ENCODE results near the gene PRKACB. TPM values are rescaled to one million over a fixed set of nuclear protein-coding genes. Genes with fewer than 3 reads are reported as not detected.

PRKACB gene
- total and polyA plus RNA-seq, 4 donors: 5.9 to 18.2 (median 8.9) TPM

GRCh38 chr1:84217239-84217638 lies 73.2 kb downstream of the PRKACB start (continued):
- TF ChIP-seq HNF4G (IDR thresholded peaks at IDR 0.05) (no peak), ATF3 (IDR thresholded peaks at IDR 0.05) (no peak), HNF4A (conservative IDR thresholded peaks at IDR 0.05) (no peak)

GRCh38 chr1:84223751-84224432 lies 79.8 kb downstream of the PRKACB start:
- H3K4me1 ChIP-seq (ENCODE audit: control insufficient read depth in 4 of 4, insufficient read depth in 4 of 4, low read length in 3 of 4): no peaks in the 10 kb centered on the region
- no peaks in the 10 kb centered on the region for H3K27me3 ChIP-seq (ENCODE audit: control insufficient read depth in 4 of 4, insufficient read depth in 4 of 4, low read length in 3 of 4)
- H3K4me3 ChIP-seq (ENCODE audit: low read depth in 1 of 3, low read length in 3 of 3): no peak overlapping the region
- no peak overlapping the region for H3K27ac ChIP-seq (ENCODE audit: low read depth in 1 of 2, low read length in 2 of 2)
- DNase-seq (ENCODE audit: low spot score): no peak
- WGBS: 48% methylated on average over 3 of the region's 3 CpGs
- H3K9me3 ChIP-seq (ENCODE audit: control insufficient read depth in 4 of 4, low read length in 3 of 4): peaks cover 0 to 2% (median 0%) of the 10 kb centered on the region in 4 donors
- peaks cover 0 to 2% (median 0%) of the 10 kb centered on the region in 4 donors for H3K36me3 ChIP-seq (ENCODE audit: control insufficient read depth in 4 of 4, insufficient read depth in 3 of 4, low read depth in 1 of 4, low read length in 3 of 4)
- no peak for TF ChIP-seq JUND (IDR thresholded peaks at IDR 0.05)
- no peak for TF ChIP-seq GABPA (IDR thresholded peaks at IDR 0.05 in 1 of 2, conservative IDR thresholded peaks at IDR 0.05 in 1 of 2)
- TF ChIP-seq HNF4A (conservative IDR thresholded peaks at IDR 0.05): no peak
- TF ChIP-seq EGR1 (IDR thresholded peaks at IDR 0.05; ENCODE audit: low read depth in 2 of 2): no peak
- no peak overlapping the region for H3K9ac ChIP-seq (ENCODE audit: low read depth in 1 of 2, low read length in 2 of 2)

GRCh38 chr1:84224905-84225304 lies 80.8 kb downstream of the PRKACB start:
- Histone ChIP-seq H3K9me3 (ENCODE audit: control insufficient read depth in 4 of 4, low read length in 3 of 4) (peaks cover 0 to 2% (median 0%) of the 10 kb centered on the region in 4 donors), H3K36me3 (ENCODE audit: control insufficient read depth in 4 of 4, insufficient read depth in 3 of 4, low read depth in 1 of 4, low read length in 3 of 4) (no peaks in the 10 kb centered on the region), H3K4me3 (ENCODE audit: low read depth in 1 of 3, low read length in 3 of 3) (no peak overlapping the region), H3K9ac (ENCODE audit: low read depth in 1 of 2, low read length in 2 of 2) (no peak overlapping the region), H3K27ac (ENCODE audit: low read depth in 1 of 2, low read length in 2 of 2) (no peak overlapping the region), H3K4me1 (ENCODE audit: control insufficient read depth in 4 of 4, insufficient read depth in 4 of 4, low read length in 3 of 4) (no peaks in the 10 kb centered on the region), H3K27me3 (ENCODE audit: control insufficient read depth in 4 of 4, insufficient read depth in 4 of 4, low read length in 3 of 4) (no peaks in the 10 kb centered on the region)
- DNase-seq (ENCODE audit: low spot score): no peak
- TF ChIP-seq RXRA (IDR thresholded peaks at IDR 0.05) (no peak), YY1 (IDR thresholded peaks at IDR 0.05) (no peak), HNF4A (conservative IDR thresholded peaks at IDR 0.05) (no peak), RAD21 (IDR thresholded peaks at IDR 0.05) (no peak), CTCF (IDR thresholded peaks at IDR 0.05; ENCODE audit: low read depth, low read length, missing input control) (no peak), TAF1 (conservative IDR thresholded peaks at IDR 0.05) (no peak), NR2F2 (IDR thresholded peaks at IDR 0.05) (no peak), SP1 (IDR thresholded peaks at IDR 0.05) (no peak), MAX (IDR thresholded peaks at IDR 0.05) (no peak), REST (IDR thresholded peaks at IDR 0.05) (no peak), HNF4G (IDR thresholded peaks at IDR 0.05) (no peak), FOXA2 (IDR thresholded peaks at IDR 0.05) (no peak)
- 98% methylated on average over 1 of the region's 1 CpG for WGBS
